IMR-90 (cell line): ENCODE results near the gene ANXA1. TPM values are rescaled to one million over a fixed set of nuclear protein-coding genes. Genes with fewer than 3 reads are reported as not detected.

Experiments used
- ATAC-seq: fragments of 200-7000 bp; cut with Tn5 transposase; 2 replicates; pipeline ENCODE4 v1.9.1; 2020; ENCODE audit warnings: low read depth, mild to moderate bottlenecking, moderate library complexity
- BruUV-seq: library from RNA; stranded (reverse); fragments of 400-500 nt; replicated peaks from 2 replicates; lab custom pipeline; 2021; lab: Mats Ljungman, UMichigan
- CTCF ChIA-PET: fragments of 300-600 bp; formaldehyde crosslinking; extraction: SDS; loops from one replicate; lab custom pipeline; 2021; ENCODE audit warnings: antibody characterized with exemption; lab: Yijun Ruan, JAX
- POLR2A ChIA-PET: fragments of 300-600 bp; sonication (Branson Sonifier 250); formaldehyde crosslinking; loops from one replicate; lab custom pipeline; 2022; ENCODE audit warnings: antibody characterized with exemption; ENCODE audit not compliant: unreplicated experiment; lab: Charles Lee
- DNase-seq: peaks from one replicate; pipeline ENCODE4 v3.0.0; 2013
- H2AFZ ChIP-seq: replicated peaks from 2 replicates; pipeline ENCODE3; 2013; ENCODE audit warnings: low read length, mild to moderate bottlenecking; ENCODE audit not compliant: poor library complexity
- H2AK5ac ChIP-seq: 2 replicates; pipeline ENCODE4 v1.6.1; 2013; ENCODE audit warnings: low read depth, low read length, inconsistent platforms
- H2AK9ac ChIP-seq: replicated peaks from 2 replicates; pipeline ENCODE3; 2013; ENCODE audit warnings: mild to moderate bottlenecking, low read depth, low read length, moderate library complexity; ENCODE audit not compliant: poor library complexity
- H2BK120ac ChIP-seq: 2 replicates; pipeline ENCODE4 v1.6.1; 2013; ENCODE audit warnings: low read depth, low read length, inconsistent platforms
- H2BK15ac ChIP-seq: 3 replicates; pipeline ENCODE4 v1.6.1; 2013; ENCODE audit warnings: low read depth, low read length, inconsistent platforms
- H2BK20ac ChIP-seq: 2 replicates; pipeline ENCODE4 v1.6.1; 2013; ENCODE audit warnings: low read depth, mild to moderate bottlenecking, inconsistent platforms, low read length, moderate library complexity
- H2BK5ac ChIP-seq: 2 replicates; pipeline ENCODE4 v1.6.1; 2013; ENCODE audit warnings: mild to moderate bottlenecking, low read depth, low read length, inconsistent platforms; ENCODE audit not compliant: poor library complexity, severe bottlenecking
- H3K14ac ChIP-seq: replicated peaks from 2 replicates; pipeline ENCODE4 v1.6.1; 2013; ENCODE audit warnings: low read depth, low read length, inconsistent platforms
- H3K18ac ChIP-seq: 2 replicates; pipeline ENCODE4 v1.6.1; 2013; ENCODE audit warnings: low read depth, low read length, control low read depth
- H3K23ac ChIP-seq: 2 replicates; pipeline ENCODE4 v1.6.1; 2013; ENCODE audit warnings: low read depth, low read length, inconsistent platforms
- H3K27ac ChIP-seq: 2 replicates; pipeline ENCODE4 v1.5.1; 2013; ENCODE audit warnings: mild to moderate bottlenecking, control low read depth, low read length; ENCODE audit not compliant: insufficient read depth
- H3K27me3 ChIP-seq: 2 replicates; pipeline ENCODE4 v1.6.1; 2013; ENCODE audit warnings: low read length; ENCODE audit not compliant: control insufficient read depth, insufficient read depth
- H3K36me3 ChIP-seq: 2 replicates; pipeline ENCODE4 v1.6.1; 2013; ENCODE audit warnings: low read length, mixed read lengths; ENCODE audit not compliant: control insufficient read depth, insufficient read depth
- H3K4ac ChIP-seq: 2 replicates; pipeline ENCODE4 v1.6.1; 2013; ENCODE audit warnings: low read depth, low read length, inconsistent platforms
- H3K4me1 ChIP-seq: 2 replicates; pipeline ENCODE4 v1.6.1; 2013; ENCODE audit warnings: low read length, mixed read lengths; ENCODE audit not compliant: control insufficient read depth, insufficient read depth
- H3K4me2 ChIP-seq: 2 replicates; pipeline ENCODE4 v1.6.1; 2013; ENCODE audit warnings: low read depth, mild to moderate bottlenecking, control low read depth, low read length, moderate library complexity
- H3K4me3 ChIP-seq: 2 replicates; pipeline ENCODE4 v1.5.1; 2013; ENCODE audit warnings: low read depth, mild to moderate bottlenecking, control low read depth, low read length, moderate library complexity; ENCODE audit not compliant: insufficient read depth
- H3K56ac ChIP-seq: 2 replicates; pipeline ENCODE4 v1.6.1; 2013; ENCODE audit warnings: low read length, inconsistent platforms; ENCODE audit not compliant: insufficient read depth; ENCODE audit errors: extremely low read depth
- H3K79me1 ChIP-seq, 2 experiments: 2 replicates each; pipeline ENCODE4 v1.6.1; 2013; ENCODE audit warnings: low read length in 2 of 2, inconsistent platforms in 1 of 2, low read depth in 1 of 2
- H3K9ac ChIP-seq: 2 replicates; pipeline ENCODE4 v1.6.1; 2013; ENCODE audit warnings: low read depth, low read length, control low read depth
- H3K9me1 ChIP-seq: 2 replicates; pipeline ENCODE4 v1.6.1; 2013; ENCODE audit warnings: low read length, inconsistent platforms; ENCODE audit not compliant: insufficient read depth
- H3K9me3 ChIP-seq: 2 replicates; pipeline ENCODE4 v1.6.1; 2013; ENCODE audit warnings: low read length; ENCODE audit not compliant: control insufficient read depth, insufficient read depth
- H4K20me1 ChIP-seq: 2 replicates; pipeline ENCODE4 v1.6.1; 2013; ENCODE audit warnings: low read length, inconsistent platforms; ENCODE audit not compliant: insufficient read depth
- H4K5ac ChIP-seq: 2 replicates; pipeline ENCODE4 v1.6.1; 2013; ENCODE audit warnings: mild to moderate bottlenecking, low read depth, low read length, control low read depth
- H4K8ac ChIP-seq, 2 experiments: 2 replicates each; pipeline ENCODE4 v1.6.1; 2013; ENCODE audit warnings: low read depth in 2 of 2, low read length in 2 of 2, control low read depth in 1 of 2, inconsistent platforms in 1 of 2
- H4K91ac ChIP-seq: 2 replicates; pipeline ENCODE4 v1.6.1; 2013; ENCODE audit warnings: low read depth, low read length, inconsistent platforms; ENCODE audit not compliant: insufficient read depth
- BHLHE40 ChIP-seq: fragments of 150-350 bp; IDR thresholded peaks from 2 replicates; pipeline ENCODE4 v1.6.1; 2016; ENCODE audit warnings: mild to moderate bottlenecking, low read depth, low read length
- CEBPB ChIP-seq: IDR thresholded peaks from 2 replicates; pipeline ENCODE4 v1.6.1; 2012; ENCODE audit warnings: low read depth, low read length, improper control_type of control experiment
- CHD1 ChIP-seq: IDR thresholded peaks from 2 replicates; pipeline ENCODE4 v1.6.1; 2012; ENCODE audit warnings: low read depth, low read length, improper control_type of control experiment
- CTCF ChIP-seq: conservative IDR thresholded peaks from 2 replicates; pipeline ENCODE4 v1.5.1; 2012; ENCODE audit warnings: mild to moderate bottlenecking, low read depth, low read length, improper control_type of control experiment
- ELK1 ChIP-seq: fragments of 150-350 bp; IDR thresholded peaks from 2 replicates; pipeline ENCODE4 v1.6.1; 2016; ENCODE audit warnings: low read depth, mild to moderate bottlenecking, low read length, moderate library complexity, borderline replicate concordance
- FOS ChIP-seq: fragments of 150-350 bp; IDR thresholded peaks from 2 replicates; pipeline ENCODE4 v1.6.1; 2016; ENCODE audit warnings: low read depth, low read length
- MAZ ChIP-seq: IDR thresholded peaks from 2 replicates; pipeline ENCODE4 v1.6.1; 2012; ENCODE audit warnings: low read depth, mild to moderate bottlenecking, low read length, improper control_type of control experiment, moderate library complexity, borderline replicate concordance
- MXI1 ChIP-seq: IDR thresholded peaks from 2 replicates; pipeline ENCODE4 v1.6.1; 2012; ENCODE audit warnings: low read depth, mild to moderate bottlenecking, low read length, moderate library complexity, borderline replicate concordance
- NFE2L2 ChIP-seq: fragments of 150-350 bp; IDR thresholded peaks from 2 replicates; pipeline ENCODE4 v1.6.1; 2016; ENCODE audit warnings: low read depth, mild to moderate bottlenecking, low read length
- POLR2A ChIP-seq: IDR thresholded peaks from 2 replicates; pipeline ENCODE4 v1.6.1; 2012; ENCODE audit warnings: mild to moderate bottlenecking, low read depth, low read length
- RAD21 ChIP-seq: IDR thresholded peaks from 2 replicates; pipeline ENCODE4 v1.6.1; 2012; ENCODE audit warnings: low read length, improper control_type of control experiment
- RCOR1 ChIP-seq: IDR thresholded peaks from 2 replicates; pipeline ENCODE4 v1.6.1; 2012; ENCODE audit warnings: mild to moderate bottlenecking, low read length, improper control_type of control experiment; ENCODE audit not compliant: insufficient replicate concordance
- RFX5 ChIP-seq: IDR thresholded peaks from 2 replicates; pipeline ENCODE4 v1.8.0; 2012; ENCODE audit warnings: low read depth, mild to moderate bottlenecking, low read length, moderate library complexity
- SMC3 ChIP-seq: fragments of 150-350 bp; IDR thresholded peaks from 2 replicates; pipeline ENCODE4 v1.6.1; 2016; ENCODE audit warnings: low read depth, mild to moderate bottlenecking, antibody characterized with exemption, low read length, moderate library complexity
- WGBS, 2 experiments: methylation state at CpG; one replicate each; pipeline versions ENCODE4 v1.1.5 to v1.1.7; 2013; ENCODE audit warnings: missing lambda C conversion rate in 2 of 2; ENCODE audit not compliant: insufficient read length in 1 of 2; ENCODE audit errors: extremely low coverage in 2 of 2; 5-methylcytosine and 5-hydroxymethylcytosine counted together
- dilution Hi-C: fragments of 300-500 bp; cut with HindIII; formaldehyde crosslinking; loops from one replicate; pipeline ENCODE4 v1.14.3; 2018; ENCODE audit warnings: low sequenced_read_pairs; ENCODE audit not compliant: unreplicated experiment
- in situ Hi-C: fragments of 300-500 bp; cut with MboI; formaldehyde crosslinking; loops from 3 replicates; pipeline ENCODE4 v1.14.3; 2019; ENCODE audit warnings: low sequenced_read_pairs, inconsistent platforms, mixed read lengths
- intact Hi-C: fragments of 100-400 bp; cut with micrococcal nuclease; formaldehyde crosslinking; loops from 2 replicates; pipeline ENCODE4 v1.10.0; 2022
- polyA plus RNA-seq, 3 experiments: library from polyadenylated mRNA; depleted of rRNA; stranded (reverse); fragments of >200 nt; gene quantifications; 2 replicates each; pipeline ENCODE4 v1.2.3, GENCODE V29; 2012; ENCODE audit warnings: low replicate concordance in 1 of 3
- total RNA-seq: library from RNA; depleted of rRNA; stranded (reverse); fragments of >200 nt; gene quantifications from 2 replicates; pipeline ENCODE4 v1.2.3, GENCODE V29; 2012

The ANXA1 gene
- total and polyA plus RNA-seq, 2 of the 4 experiments (the other 2 are of a cell fraction): 520 to 583 TPM

GRCh38 chr9:73132034-73132776, 19.5 kb upstream of the ANXA1 start:
- Histone ChIP-seq H4K8ac (peak overlapping the region in 1 of 2 experiments; percentile 45; a peak in 1 of 4 replicates), H3K9me1 (peaks cover 3% of the 10 kb centered on the region; the same call in 1 of the 2 replicates), H3K9ac (peak overlapping the region; percentile 23; the same call in 1 of the 2 replicates), H2AFZ (peak overlapping the region; percentile 62), H4K91ac (no peak overlapping the region), H2BK15ac (peak overlapping the region; percentile 35; the same call in 1 of the 3 replicates), H3K4me3 (peak overlapping the region; percentile 86), H3K4ac (peak overlapping the region; percentile 1; the same call in 1 of the 2 replicates), H3K18ac (peak overlapping the region; percentile 93; the same call in 1 of the 2 replicates), H4K5ac (peak overlapping the region; percentile 73; the same call in 1 of the 2 replicates), H2AK5ac (no peak overlapping the region), H3K36me3 (no peaks in the 10 kb centered on the region), H3K27ac (peak overlapping the region; percentile 30), H4K20me1 (no peaks in the 10 kb centered on the region), H2BK20ac (peak overlapping the region; percentile 40; the same call in 1 of the 2 replicates), H3K9me3 (no peaks in the 10 kb centered on the region), H3K23ac (peak overlapping the region; percentile 47; the same call in 1 of the 2 replicates), H3K14ac (peak overlapping the region; percentile 19; the same call in 1 of the 2 replicates), H2AK9ac (no peak overlapping the region), H3K27me3 (no peaks in the 10 kb centered on the region), H2BK5ac (peak overlapping the region; percentile 82), H2BK120ac (peak overlapping the region; percentile 84), H3K56ac (peak overlapping the region; percentile 49; the same call in 1 of the 2 replicates), H3K79me1 (no peaks in the 10 kb centered on the region), H3K4me2 (peak overlapping the region; percentile 85), H3K4me1 (peaks cover 4% of the 10 kb centered on the region; the same call in 1 of the 2 replicates)
- no TSS peak for BruUV-seq
- intact Hi-C loops: loop anchor here (2.0 kb wide), 1 partner anchor 21 kb away; no protein-coding TSS in a partner anchor
- in situ Hi-C loops: no loop called here
- ChIA-PET CTCF (no interaction called here), POLR2A (interaction anchor here (0.5 to 0.9 kb wide), 3 partner anchors 13 to 49 kb away, joined by 3 read pairs; no protein-coding TSS in a partner anchor)
- 4% methylated on average over 4 of the region's 15 CpGs; no CpG with 5 or more reads in 1 of the 2 experiments for WGBS, 2 experiments
- ATAC-seq (peak; percentile 94), DNase-seq (peak; percentile 85)
- dilution Hi-C loops: no loop called here
- TF ChIP-seq NFE2L2: no peak
- TF ChIP-seq RCOR1: no peak
- TF ChIP-seq ELK1: no peak
- no peak for TF ChIP-seq CEBPB
- no peak for TF ChIP-seq BHLHE40
- no peak for TF ChIP-seq MAZ
- no peak for TF ChIP-seq RAD21
- no peak for TF ChIP-seq CTCF
- no peak for TF ChIP-seq RFX5
- no peak for TF ChIP-seq CHD1
- TF ChIP-seq FOS: no peak
- no peak for TF ChIP-seq SMC3
- TF ChIP-seq POLR2A: peak; percentile 78
- peak; percentile 39; the same call in 1 of the 2 replicates for TF ChIP-seq MXI1
